K562 (cell line): ENCODE results near the gene UTP11. TPM values are rescaled to one million over a fixed set of nuclear protein-coding genes. Genes with fewer than 3 reads are reported as not detected.

ENCODE experiments used
- ARNT ChIP-seq, 2 experiments: fragments of 450-650 bp; IDR thresholded peaks; 2 replicates each; pipeline ENCODE4 v1.6.1; 2016; ENCODE audit warnings: mild to moderate bottlenecking in 1 of 2
- ASH1L ChIP-seq: fragments of 450-650 bp; IDR thresholded peaks from 2 replicates; pipeline ENCODE4 v1.6.1; 2018; ENCODE audit warnings: borderline replicate concordance, mild to moderate bottlenecking, low read depth; ENCODE audit not compliant: partially characterized antibody
- E4F1 ChIP-seq: fragments of 250-450 bp; sonication (Bioruptor Pico); IDR thresholded peaks from 2 replicates; pipeline ENCODE4 v1.5.0; 2021; ENCODE audit warnings: mild to moderate bottlenecking, borderline replicate concordance
- ETV6 ChIP-seq, 3 experiments: fragments of 150-350 bp in 1 of 3; sonication (generic) in 1 of 3; formaldehyde crosslinking in 1 of 3; IDR thresholded peaks; 2 replicates each; pipeline versions ENCODE4 v1.6.1 to v1.8.0; 2014 to 2022; ENCODE audit warnings: borderline replicate concordance in 2 of 3, low read depth in 2 of 3, antibody characterized with exemption in 1 of 3, low read length in 1 of 3, mild to moderate bottlenecking in 1 of 3, missing genetic modification reagents in 1 of 3
- GTF3C2 ChIP-seq: IDR thresholded peaks from 3 replicates; pipeline ENCODE4 v1.6.1; 2011; ENCODE audit warnings: borderline replicate concordance, mild to moderate bottlenecking, moderate library complexity; ENCODE audit not compliant: insufficient read length; ENCODE audit errors: extremely low read depth
- KDM1A ChIP-seq, 2 experiments: fragments of 450-650 bp; IDR thresholded peaks; 2 replicates each; pipeline ENCODE4 v1.6.1; 2016; ENCODE audit warnings: mild to moderate bottlenecking in 2 of 2
- POLR2AphosphoS2 ChIP-seq: IDR thresholded peaks from 2 replicates; pipeline ENCODE4 v1.6.1; 2012; ENCODE audit warnings: low read length, improper control_type of control experiment
- SREBF1 ChIP-seq: fragments of 150-350 bp; IDR thresholded peaks from 2 replicates; pipeline ENCODE4 v1.6.1; 2014; ENCODE audit warnings: antibody characterized with exemption, low read depth, low read length, borderline replicate concordance
- SRSF9 ChIP-seq: fragments of 200-400 bp; formaldehyde crosslinking; IDR thresholded peaks from 2 replicates; pipeline ENCODE4 v1.6.1; 2017; ENCODE audit warnings: low read depth, low read length, borderline replicate concordance
- ZBTB33 ChIP-seq: sonication (generic); formaldehyde crosslinking; IDR thresholded peaks from 2 replicates; pipeline ENCODE4 v1.8.1; 2023; ENCODE audit warnings: mild to moderate bottlenecking, missing genetic modification reagents
- ZFP1 ChIP-seq: fragments of 450-650 bp; formaldehyde crosslinking; IDR thresholded peaks from 2 replicates; pipeline ENCODE4 v1.4.0; 2020; ENCODE audit warnings: mild to moderate bottlenecking, mixed read lengths
- ZNF444 ChIP-seq: fragments of 250-450 bp; sonication (Bioruptor Pico); IDR thresholded peaks from 2 replicates; pipeline ENCODE4 v1.4.0; 2020; ENCODE audit warnings: mild to moderate bottlenecking, moderate library complexity
- ZNF586 ChIP-seq: fragments of 450-650 bp; formaldehyde crosslinking; conservative IDR thresholded peaks from 2 replicates; pipeline ENCODE4 v1.4.0; 2020; ENCODE audit warnings: mild to moderate bottlenecking, moderate library complexity
- polyA plus RNA-seq, 8 experiments: library from polyadenylated mRNA; depleted of rRNA in 4 of 8; stranded (reverse) in 5 of 8; unstranded in 3 of 8; fragments of >200 nt; fragmentation: Nextera tagmentation in 2 of 8; fragmentation: Illumina TruSeq in 1 of 8; extraction: Ambion mirVana in 2 of 8; extraction: Trizol in 1 of 8; gene quantifications; 2 replicates each; pipeline versions ENCODE4 v1.2.1 to v1.2.3, GENCODE V29; 2011 to 2014; ENCODE audit warnings: inconsistent platforms in 1 of 8, missing spikeins in 1 of 8
- total RNA-seq, 7 experiments: library from RNA; depleted of rRNA in 6 of 7; stranded (reverse); fragments of >200 nt in 6 of 7; fragmentation: Illumina TruSeq in 2 of 7; extraction: Trizol in 2 of 7; gene quantifications; 2 replicates each; pipeline versions ENCODE4 v1.2.1 to v1.2.3, GENCODE V29; 2011 to 2021; ENCODE audit warnings: low replicate concordance in 1 of 7

The UTP11 gene
- total and polyA plus RNA-seq, 9 of the 15 experiments (the other 6 are each of a cell fraction or from before 2014, with no cell fraction given): 91.1 to 378 (median 221) TPM

GRCh38 chr1:38003261-38004250 is 9.0 kb upstream of the UTP11 start (continued):
- TF ChIP-seq ZNF444 (CRISPR knock-in tag) (no peak), ZFP1 (CRISPR knock-in tag) (no peak), ZNF586 (CRISPR knock-in tag) (no peak), ASH1L (no peak), KDM1A (IDR thresholded peaks at IDR 0.05) (peak in 1 of 2 experiments; percentile 30; a peak in 1 of 4 replicates), E4F1 (CRISPR knock-in tag) (no peak), ETV6 (IDR thresholded peaks at IDR 0.05; ENCODE audit: borderline replicate concordance in 1 of 2, low read depth in 2 of 2, low read length in 1 of 2) (no peak), ETV6 (CRISPR knock-in tag; IDR thresholded peaks at IDR 0.05; ENCODE audit: borderline replicate concordance) (no peak), ARNT (IDR thresholded peaks at IDR 0.05) (no peak), POLR2AphosphoS2 (peak; percentile 32; the same call in 1 of the 2 replicates), SREBF1 (no peak), SRSF9 (no peak), GTF3C2 (no peak), ZBTB33 (no peak)
